ENCODE results near the gene AGBL1.

Gene AGBL1

GRCh38 chr15:86163816-86164215 lies 84.1 kb downstream of the AGBL1 start:
- no peak for DNase-seq (ENCODE audit: low spot score)

GRCh38 chr15:86164232-86164898 lies 84.7 kb downstream of the AGBL1 start:
- DNase-seq (ENCODE audit: low spot score): no peak

- DNase-seq (ENCODE audit: low spot score): no peak
These were observed 85.9 kb downstream of the AGBL1 start for GRCh38 chr15:86165265-86166211.

- DNase-seq (ENCODE audit: low spot score): no peak
These were observed 88.2 kb downstream of the AGBL1 start for GRCh38 chr15:86167841-86168240.

GRCh38 chr15:86178845-86179244 lies 99.2 kb downstream of the AGBL1 start:
- DNase-seq (ENCODE audit: low spot score): no peak

GRCh38 chr15:86183596-86184491 lies 104.2 kb downstream of the AGBL1 start:
- no peak for DNase-seq (ENCODE audit: low spot score)

GRCh38 chr15:86193716-86194380 lies 114.2 kb downstream of the AGBL1 start:
- DNase-seq (ENCODE audit: low spot score): no peak

- no peak for DNase-seq (ENCODE audit: low spot score)
These were observed 118.1 kb downstream of the AGBL1 start for GRCh38 chr15:86197770-86198169.

GRCh38 chr15:86199467-86200145 lies 119.9 kb downstream of the AGBL1 start:
- DNase-seq (ENCODE audit: low spot score): no peak

GRCh38 chr15:86201313-86202008 lies 121.8 kb downstream of the AGBL1 start:
- no peak for DNase-seq (ENCODE audit: low spot score)

- DNase-seq (ENCODE audit: low spot score): no peak
These were observed 123.8 kb downstream of the AGBL1 start for GRCh38 chr15:86203462-86203861.

- DNase-seq (ENCODE audit: low spot score): no peak
These were observed 125.4 kb downstream of the AGBL1 start for GRCh38 chr15:86205096-86205495.

GRCh38 chr15:86213420-86213819 lies 133.7 kb downstream of the AGBL1 start:
- DNase-seq (ENCODE audit: low spot score): no peak

- no peak for DNase-seq (ENCODE audit: low spot score)
These were observed 134.2 kb downstream of the AGBL1 start for GRCh38 chr15:86213888-86214287.

GRCh38 chr15:86221119-86221518 lies 141.4 kb downstream of the AGBL1 start:
- DNase-seq (ENCODE audit: low spot score): no peak

GRCh38 chr15:86229306-86229705 lies 149.6 kb downstream of the AGBL1 start:
- DNase-seq (ENCODE audit: low spot score): no peak

GRCh38 chr15:86229936-86230335 lies 150.3 kb downstream of the AGBL1 start:
- DNase-seq (ENCODE audit: low spot score): no peak

- DNase-seq (ENCODE audit: low spot score): peak; percentile 65
These were observed 152.4 kb downstream of the AGBL1 start for GRCh38 chr15:86231864-86232721.

- no peak for DNase-seq (ENCODE audit: low spot score)
These were observed 156.0 kb downstream of the AGBL1 start for GRCh38 chr15:86235667-86236066.
